GM12865 (cell line): Measurements from ENCODE around the gene RPS18.

Experiments used
- DNase-seq: peaks from one replicate; pipeline ENCODE4 v3.0.0; 2010; ENCODE audit warnings: low read depth
- H3K4me3 ChIP-seq: 2 replicates; pipeline ENCODE4 v1.5.1; 2011; ENCODE audit warnings: mild to moderate bottlenecking, low read depth, low read length, control low read depth
- TF ChIP-seq, protein P1 (sequence below): IDR thresholded peaks from 2 replicates; pipeline ENCODE4 v1.5.1; 2011; ENCODE audit warnings: low read length, control low read depth, low read depth, inconsistent platforms; ENCODE audit not compliant: insufficient read depth; ENCODE audit errors: missing control alignments

Gene RPS18

DNA sequence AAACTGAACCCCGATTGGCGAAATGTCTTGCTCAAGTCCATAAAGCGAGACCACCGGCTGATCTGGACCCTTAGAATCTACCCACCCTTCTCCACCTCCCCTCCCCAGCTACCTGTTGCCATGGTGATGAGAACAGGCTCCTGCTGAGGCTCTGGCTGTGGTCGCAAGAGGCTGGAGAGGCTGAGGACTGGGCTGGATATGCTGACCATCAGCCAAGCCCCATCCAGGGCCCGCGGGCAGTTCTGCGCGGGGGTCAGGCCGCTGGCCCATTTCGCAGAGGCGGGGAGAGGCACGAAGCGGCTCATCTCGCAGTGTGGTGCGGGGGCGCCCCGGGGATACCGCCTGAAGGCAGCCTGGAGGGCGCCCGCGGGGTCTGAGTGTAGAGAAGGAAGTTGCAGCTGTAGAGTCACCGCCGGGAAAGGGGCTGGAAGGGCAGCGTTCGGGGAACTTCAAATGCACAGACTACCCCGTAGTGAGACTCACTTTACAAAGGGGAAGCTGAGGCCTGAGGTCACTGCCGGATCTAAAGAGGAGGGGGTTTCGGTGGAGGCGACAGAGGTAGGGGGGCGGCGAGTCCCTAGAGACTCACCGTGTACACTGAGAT, 41.3 kb downstream of the RPS18 start:
- DNase-seq, result peak; percentile 34
- TF ChIP-seq, protein P1, sequence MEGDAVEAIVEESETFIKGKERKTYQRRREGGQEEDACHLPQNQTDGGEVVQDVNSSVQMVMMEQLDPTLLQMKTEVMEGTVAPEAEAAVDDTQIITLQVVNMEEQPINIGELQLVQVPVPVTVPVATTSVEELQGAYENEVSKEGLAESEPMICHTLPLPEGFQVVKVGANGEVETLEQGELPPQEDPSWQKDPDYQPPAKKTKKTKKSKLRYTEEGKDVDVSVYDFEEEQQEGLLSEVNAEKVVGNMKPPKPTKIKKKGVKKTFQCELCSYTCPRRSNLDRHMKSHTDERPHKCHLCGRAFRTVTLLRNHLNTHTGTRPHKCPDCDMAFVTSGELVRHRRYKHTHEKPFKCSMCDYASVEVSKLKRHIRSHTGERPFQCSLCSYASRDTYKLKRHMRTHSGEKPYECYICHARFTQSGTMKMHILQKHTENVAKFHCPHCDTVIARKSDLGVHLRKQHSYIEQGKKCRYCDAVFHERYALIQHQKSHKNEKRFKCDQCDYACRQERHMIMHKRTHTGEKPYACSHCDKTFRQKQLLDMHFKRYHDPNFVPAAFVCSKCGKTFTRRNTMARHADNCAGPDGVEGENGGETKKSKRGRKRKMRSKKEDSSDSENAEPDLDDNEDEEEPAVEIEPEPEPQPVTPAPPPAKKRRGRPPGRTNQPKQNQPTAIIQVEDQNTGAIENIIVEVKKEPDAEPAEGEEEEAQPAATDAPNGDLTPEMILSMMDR, result no peak
- H3K4me3 ChIP-seq, result peak overlapping the region; percentile 87

DNA sequence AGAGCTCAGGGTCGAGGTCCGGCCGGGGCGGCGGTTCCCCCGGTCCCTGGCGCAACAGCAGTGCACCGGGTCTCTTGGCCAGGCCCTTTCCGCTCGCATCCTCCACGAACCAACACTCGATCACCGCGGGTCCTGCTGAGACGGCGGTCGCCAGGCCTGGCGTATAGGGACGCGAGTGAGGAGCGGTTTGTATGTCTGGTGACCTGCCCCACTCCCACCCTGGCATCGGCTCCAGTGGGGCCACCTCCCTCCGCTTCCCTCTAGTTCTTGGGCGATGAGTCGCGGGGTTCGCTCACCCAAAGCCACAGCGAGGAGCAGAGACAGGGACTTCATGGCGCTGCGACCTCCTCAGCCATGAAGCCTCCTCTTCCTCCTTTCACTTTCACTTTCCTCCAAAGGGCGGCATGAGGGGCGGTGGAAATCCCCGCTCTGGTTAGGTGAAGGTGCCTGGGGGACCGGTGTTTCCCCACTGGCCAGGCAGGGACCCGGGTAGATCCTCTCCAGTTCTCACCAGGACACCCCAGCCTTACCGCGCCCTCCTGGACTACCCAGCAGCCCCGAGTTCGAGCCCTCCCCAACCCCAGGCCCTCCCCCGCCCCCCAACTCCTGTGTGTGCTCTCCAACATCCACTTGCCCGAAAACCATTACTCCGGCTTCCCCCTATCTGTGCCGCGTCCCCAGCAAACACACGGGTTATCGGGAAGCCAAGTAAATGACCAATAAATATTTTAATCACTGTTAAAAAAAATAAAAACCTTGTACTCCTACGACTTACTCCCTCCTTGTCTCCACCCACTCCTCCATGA, 42.0 kb downstream of the RPS18 start, which contains the start of gene TAPBP:
TAPBP (minus strand) TSS at position 370 of the 806 bp plus-strand sequence; CDS start at position 333, 37 bp downstream.
- peak; percentile 93 for DNase-seq
- peak within 1 kb of the TSS; percentile 87 for H3K4me3 ChIP-seq
- TF ChIP-seq, protein P1, result no peak

DNA sequence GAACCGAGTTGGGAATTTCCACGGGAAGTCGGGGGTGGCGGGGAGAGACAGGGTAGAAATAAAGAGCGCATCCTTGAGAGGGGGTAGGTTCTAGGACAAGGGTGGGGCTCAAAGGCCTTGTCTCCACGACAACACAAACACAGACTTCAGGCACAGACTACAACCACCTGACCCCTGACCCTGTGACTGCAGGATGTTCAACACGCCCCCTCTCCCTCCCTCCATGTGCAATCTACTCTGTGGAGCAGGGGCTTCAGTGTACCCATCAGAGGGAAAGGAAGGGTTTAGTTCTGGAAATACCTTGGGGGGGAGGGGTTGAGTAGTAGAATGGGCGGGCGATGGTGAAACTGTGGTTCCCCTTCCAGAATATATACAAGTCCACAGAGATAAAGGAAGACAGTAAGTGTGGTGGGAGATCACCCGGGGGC, 42.7 kb downstream of the RPS18 start:
- peak overlapping the region; percentile 87 for H3K4me3 ChIP-seq
- DNase-seq, result peak; percentile 85
- TF ChIP-seq, protein P1, result no peak

DNA sequence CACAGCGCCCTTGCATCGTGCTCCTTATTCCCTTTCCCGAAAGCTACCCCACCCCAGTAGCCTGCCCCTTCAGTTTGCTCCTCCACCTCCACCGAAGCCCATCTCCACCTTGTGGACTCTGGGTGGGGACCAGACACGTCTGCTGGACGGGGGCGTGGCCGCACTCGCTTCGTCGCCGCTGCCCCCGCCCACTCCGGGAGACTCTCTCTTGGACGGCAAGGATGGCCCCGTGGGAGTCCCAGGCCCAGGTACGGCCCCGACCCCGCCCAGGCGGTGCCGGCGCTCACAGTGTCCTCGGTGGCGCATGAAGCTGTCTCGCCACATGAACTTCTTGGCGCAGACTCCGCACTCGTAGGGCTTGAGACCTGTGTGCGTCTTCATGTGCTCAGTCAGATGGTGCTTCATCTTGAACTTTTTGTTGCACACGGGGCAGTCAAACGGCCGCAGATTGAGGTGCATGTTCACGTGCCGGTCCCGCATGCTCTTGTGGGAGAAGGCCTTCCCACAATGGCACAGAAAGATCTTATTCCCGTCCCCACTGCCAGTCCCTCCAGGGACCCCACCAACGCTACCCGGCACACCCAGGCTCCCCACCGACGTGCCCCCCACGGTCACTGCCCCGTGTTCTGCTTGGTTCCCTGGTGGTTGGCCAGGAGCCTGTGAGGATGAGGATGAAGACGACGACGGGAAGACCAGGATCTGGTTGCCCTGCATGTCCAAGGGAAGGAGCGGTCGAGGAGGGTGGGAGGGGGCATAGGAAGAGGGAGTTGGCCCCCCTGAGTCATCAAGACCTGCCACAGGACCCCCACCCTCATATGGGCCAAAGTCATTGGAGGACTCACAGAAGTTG, 43.3 kb downstream of the RPS18 start:
- peak overlapping the region; percentile 87 for H3K4me3 ChIP-seq
- TF ChIP-seq, protein P1, result no peak
- peak; percentile 67 for DNase-seq

DNA sequence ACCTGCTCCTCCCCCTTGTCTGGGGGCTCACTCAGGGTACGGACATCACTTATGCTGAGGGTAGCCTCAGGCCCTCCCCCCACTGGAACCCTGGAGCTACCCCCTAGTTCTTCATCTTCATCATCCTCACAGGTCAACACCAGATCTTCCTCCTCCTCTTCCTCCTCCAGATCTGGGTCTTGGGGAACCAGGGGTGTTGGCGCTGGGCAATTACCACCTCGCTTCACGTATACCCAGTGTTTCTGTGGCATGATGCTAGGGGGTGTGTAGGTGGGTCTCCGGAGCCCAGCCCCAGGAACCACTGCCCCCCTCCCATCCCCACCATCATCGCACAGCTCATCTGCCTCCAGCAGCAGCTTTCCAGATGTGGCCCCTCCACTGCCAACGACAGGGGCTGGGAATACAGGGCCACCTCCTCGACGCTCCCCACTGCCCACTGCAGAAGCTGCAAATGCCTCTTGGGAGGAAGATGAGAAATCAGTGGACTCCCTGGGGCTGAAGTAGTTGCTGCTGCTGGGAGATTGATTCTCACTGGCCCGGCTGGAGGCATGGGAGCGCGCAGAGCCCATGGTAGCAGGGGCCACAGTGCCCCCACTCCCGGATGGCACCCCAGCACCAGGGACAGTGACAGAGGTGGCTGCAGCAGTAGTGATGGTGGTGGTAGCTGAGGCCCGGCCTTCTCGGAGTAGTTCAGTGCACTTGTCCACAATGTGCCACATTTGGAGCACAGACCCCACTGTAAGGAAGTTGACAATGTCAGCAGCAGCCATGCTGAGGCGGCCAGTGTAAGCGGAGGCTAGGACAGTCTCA, 44.1 kb downstream of the RPS18 start:
- no peak for DNase-seq
- no peak overlapping the region for H3K4me3 ChIP-seq
- TF ChIP-seq, protein P1, result no peak
